Kidney tubule cell (primary cell): ENCODE data around the gene XRCC5.
A peak's percentile ranks its signal among the peaks of the same experiment; 100 is the strongest.

Source experiments
- DNase-seq: peaks from one replicate; pipeline ENCODE4 v3.0.0-alpha.2; 2018; ENCODE audit warnings: low spot score

XRCC5 gene

GRCh38 chr2:216086207-216086893, 22.8 kb upstream of the XRCC5 start:
- peak; percentile 26 for DNase-seq

- no peak for DNase-seq
These were observed 18.8 kb upstream of the XRCC5 start for GRCh38 chr2:216090369-216090786.

GRCh38 chr2:216092646-216093045, 16.5 kb upstream of the XRCC5 start:
- DNase-seq: no peak

DNA sequence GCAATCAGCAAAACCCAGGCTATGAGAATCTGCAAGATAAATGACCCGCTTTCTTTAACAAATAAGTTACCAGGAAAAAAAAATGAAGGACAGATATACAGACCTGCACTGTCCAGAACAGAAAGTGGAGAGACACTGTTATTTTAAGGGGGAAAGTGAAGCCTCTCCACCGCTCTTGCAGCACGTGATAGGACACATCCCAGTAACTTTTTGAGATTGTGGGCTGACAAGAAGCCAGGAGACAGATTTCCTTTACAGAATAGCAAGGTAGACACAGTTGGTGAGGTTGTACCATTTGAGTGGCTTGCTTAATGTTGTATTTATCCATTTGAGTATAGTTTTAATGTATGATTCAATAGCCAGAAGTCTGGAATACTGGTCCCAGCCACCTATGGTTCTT, 14.4 kb upstream of the XRCC5 start:
- DNase-seq: no peak

DNA sequence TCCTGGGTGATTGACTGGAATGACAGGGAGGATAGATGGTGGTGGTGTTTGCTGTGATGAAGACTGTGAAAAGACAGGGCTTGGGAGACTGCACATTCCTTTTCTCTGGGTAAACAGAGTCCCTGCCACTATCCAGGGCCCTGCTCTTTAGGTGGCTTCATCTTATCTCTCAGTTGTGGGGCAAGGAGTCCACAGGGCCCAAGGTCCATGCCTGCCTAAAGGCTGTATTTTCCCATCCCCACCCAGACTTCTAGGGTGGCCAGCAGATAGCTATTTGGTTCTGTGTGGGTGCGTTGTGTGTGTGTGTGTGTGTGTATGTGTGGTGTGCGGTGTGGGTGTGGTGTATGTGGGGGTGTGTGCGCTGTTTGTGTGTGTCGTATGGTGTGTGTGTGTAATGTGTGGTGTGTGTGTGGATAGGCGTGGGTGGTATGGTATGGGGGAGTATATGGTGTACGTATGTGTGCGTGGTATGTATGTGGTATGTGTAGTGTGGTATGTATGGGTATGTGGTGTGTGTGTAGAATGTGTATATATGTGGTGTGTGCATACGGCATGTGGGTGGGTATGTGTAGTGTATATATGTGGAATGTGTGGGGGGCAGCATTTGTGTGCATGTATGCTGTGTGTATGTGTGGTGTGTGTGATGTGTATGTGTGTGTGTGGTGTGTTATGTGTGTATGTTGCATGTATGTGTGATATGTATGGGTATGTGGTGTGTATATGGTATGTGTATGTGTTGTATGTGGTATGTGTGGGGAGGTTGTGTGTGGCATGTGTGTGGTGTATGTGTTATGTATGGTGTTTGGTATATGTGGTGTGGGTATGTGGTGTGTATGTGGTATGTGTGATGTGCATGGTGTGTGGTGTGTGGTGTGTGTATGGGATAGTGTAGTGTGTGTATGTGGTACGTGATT, 10.5 kb upstream of the XRCC5 start:
- no peak for DNase-seq

DNA sequence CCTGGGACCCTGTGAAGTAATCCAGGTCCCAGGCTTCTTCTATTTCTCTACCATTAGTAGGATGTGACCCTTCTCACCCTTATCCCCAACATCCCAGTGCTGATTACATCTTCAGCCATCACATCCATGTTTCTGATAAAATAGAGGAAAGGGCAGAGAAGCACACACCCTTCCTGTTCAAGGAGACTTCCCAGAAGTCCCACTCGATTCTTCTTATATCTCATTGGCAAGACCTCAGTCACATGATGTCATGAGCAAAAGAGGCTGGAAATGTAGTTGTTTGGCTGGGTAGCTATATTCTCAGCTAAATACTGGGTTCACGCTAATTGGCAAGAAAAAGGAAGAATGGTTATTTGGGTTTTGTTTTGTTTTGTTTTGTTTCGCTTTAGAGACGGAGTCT, 8.0 kb upstream of the XRCC5 start:
- no peak for DNase-seq

- no peak for DNase-seq
These were observed 5.9 kb upstream of the XRCC5 start for GRCh38 chr2:216103213-216103612.

DNA sequence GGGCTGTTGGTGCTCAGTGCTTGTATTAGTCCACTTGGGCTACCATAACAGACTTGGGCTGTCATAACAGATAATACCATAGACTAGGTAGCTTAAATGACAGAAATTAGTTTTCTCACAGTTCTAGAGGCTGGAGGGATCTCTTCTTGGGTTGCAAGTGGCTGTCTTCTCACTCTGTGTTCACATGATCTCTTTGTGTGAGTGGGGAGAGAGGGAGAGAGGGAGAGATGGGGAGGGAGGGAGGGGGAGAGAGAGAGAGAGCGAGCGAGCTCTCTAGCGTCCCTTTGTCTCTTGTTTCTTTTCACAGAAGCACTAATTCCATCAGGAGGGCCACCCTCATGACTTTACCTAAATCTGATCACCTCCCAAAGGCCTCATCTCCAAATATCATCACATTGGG, 4.5 kb upstream of the XRCC5 start:
- no peak for DNase-seq

DNA sequence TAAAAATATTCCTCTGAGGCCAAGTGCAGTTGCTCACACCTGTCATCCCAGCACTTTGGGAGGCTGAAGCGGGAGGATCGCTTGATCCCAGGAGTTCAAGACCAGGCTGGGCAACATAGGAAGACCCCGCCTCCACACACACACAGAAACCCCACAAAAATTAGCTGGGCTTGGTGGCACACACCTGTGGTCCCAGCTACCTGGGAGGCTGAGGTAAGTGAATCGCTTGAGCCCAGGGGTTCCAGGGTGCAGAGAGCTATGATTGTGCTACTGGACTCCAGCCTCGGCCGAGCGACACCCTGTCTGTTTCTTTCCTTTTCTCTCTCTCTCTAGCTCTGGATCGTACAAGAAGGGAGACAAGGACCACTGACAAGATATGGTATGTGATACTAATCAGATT, 1.8 kb upstream of the XRCC5 start:
- DNase-seq: no peak

DNA sequence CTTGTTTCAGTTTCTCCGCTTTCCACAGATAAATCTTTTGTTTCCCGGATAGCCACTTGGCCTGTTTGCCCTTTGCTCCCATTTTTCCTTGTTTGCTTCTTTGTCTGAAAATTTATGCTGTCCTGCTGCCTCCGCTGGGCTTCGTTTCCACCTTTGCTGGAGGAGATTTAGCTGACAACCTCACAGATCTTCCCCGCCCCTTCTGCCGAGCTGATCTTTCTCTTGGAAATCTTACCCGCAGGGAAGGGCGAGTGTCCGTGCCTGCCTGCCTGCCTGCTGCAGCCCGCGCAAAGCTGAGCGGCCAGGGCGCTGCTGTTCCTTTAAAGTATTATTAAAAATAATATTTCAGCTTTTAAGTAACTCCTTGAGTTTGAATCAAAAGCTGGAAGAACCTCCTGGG, 1.4 kb upstream of the XRCC5 start:
- DNase-seq: peak; percentile 34

DNA sequence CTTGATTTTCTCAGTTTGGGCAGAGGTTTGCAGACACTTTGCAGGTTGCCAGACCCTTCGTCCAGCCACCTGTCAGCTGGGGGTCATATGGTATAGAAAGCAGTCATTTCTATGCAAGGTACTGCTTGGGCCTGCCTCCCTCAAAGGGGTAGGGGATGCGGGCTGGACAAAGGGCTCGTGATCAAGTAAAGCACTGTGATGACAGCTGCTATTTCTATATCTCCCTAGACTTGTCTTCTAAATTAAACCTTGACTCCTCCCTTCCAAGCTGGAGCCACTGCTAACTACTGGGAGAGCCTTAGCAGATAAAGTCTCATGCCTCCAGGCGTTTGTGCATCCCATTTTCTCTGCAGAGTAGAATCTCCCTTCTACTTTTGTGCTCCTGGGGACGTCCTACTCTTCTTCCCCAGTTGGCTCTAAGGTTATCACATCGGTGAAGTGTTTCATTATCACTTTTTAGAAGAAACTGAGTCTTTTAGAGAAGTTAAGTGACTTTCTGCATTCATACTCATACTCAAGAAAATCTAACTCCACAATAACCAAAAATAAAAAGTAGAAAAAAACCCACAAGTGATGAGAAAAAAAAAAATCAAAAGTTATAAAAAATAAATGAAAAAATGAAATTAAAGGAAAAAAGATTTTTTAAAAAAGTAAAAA, 710 bp upstream of the XRCC5 start:
- DNase-seq: peak; percentile 22

GRCh38 chr2:216109962-216110614, 940 bp downstream of the XRCC5 start:
- peak; percentile 47 for DNase-seq

GRCh38 chr2:216110620-216111019, 1.5 kb downstream of the XRCC5 start:
- no peak for DNase-seq

DNA sequence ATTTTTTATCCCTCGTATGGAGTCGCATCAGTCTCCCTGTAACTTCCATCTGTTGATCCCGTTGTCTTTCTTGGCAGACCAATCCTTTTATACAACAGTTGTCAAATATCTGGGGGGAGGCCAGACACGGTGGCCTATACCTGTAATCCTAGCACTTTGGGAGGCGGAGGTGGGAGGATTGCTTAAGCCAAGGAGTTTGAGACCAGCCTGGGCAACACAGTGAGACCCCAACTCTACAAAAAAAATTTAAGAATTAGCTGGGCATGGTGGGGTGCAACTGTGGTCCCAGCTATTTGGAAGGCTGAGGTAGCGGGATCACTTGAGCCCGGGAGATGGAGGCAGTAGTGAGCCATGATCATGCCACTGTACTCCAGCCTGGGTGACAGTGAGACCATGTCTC, 2.0 kb downstream of the XRCC5 start:
- DNase-seq: no peak

DNA sequence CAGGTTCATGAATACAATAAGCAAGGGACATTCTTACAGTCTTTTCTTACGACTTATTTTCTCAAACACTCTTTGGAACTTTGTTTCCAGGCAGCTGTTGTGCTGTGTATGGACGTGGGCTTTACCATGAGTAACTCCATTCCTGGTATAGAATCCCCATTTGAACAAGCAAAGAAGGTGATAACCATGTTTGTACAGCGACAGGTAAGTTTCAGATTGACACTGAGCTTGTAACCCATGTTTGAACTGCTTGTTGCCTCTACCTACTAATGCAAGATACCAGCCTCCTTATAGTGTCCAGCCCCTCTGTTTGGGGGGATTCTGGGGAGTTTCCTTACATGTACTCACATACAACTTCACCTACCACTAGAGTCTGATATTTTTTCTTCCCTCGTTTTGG, 3.8 kb downstream of the XRCC5 start:
- no peak for DNase-seq

DNA sequence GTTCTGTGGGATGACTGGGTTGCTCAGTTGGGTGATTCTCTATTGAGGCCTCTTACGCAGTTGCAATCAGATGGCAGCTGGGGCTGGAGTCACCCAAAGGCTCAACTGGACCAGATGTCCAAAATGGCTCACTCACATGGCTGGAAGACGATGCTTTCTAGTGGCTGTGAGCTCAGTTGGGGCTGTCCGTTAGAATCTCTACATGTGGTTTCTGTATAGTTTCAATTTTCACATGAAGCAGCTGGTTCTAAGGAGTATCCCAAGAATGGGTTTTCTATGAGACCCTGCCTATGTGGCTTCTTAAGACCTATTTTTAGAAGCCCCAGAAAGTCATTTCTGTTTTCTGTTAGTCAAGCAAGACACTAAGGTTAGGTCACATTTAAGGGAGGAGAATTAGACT, 4.4 kb downstream of the XRCC5 start:
- DNase-seq: no peak

DNA sequence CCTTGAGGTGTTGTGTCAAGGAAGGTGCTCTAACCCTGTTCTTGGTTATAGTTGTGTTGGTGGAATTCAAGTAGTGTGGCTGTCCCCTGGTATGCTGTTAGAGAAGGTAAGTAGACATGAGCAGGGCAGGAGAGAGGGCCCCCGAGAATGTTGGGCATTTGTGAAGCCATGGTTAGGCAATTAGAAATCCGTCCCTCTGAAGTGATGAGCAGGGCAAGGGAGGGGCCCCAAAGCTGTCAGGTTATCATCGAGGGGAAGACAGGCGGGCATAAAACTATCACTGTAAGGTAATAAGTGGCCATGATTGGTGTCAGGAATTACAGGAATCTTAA, 5.2 kb downstream of the XRCC5 start:
- no peak for DNase-seq

DNA sequence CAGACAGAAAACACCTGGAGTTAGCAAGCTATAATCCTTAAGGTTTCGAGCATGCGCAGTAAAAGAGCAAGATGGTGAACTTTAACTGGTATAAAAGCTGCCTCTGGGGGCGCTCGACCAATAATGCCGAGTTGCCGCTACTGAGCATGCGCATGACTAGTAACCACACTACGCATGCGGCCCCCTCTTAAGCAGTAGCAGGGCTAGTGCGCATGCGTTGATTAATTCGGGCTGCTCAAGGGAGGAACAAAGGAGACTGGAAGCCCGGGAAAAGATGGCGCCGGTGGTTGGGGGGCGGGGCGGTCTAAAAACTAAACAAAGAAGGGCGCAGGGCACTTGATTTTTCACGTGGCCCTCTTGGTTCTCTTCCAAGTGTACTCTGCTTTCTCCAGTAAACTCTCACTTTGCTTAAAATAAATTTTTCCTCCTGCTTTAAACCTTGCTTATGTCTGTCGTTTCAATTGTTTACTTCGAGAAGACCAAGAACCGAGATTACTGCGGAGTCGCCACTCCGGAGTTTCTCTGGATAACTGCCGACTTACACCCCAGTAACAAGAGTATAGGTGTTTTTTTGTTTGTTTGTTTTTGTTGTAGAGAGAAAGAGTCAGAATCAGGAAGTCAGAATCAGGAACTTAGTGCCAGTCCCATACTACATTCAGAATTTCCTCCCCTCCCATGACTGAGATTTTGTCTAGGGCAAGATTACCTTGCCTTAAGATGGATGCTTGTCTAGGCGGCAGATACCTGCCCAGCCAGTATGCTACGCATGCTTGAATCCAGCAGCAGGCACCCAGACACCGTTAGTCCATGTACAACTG, 5.8 kb downstream of the XRCC5 start:
- peak; percentile 99 for DNase-seq

- DNase-seq: no peak
These were observed 7.3 kb downstream of the XRCC5 start for GRCh38 chr2:216116418-216116817.

GRCh38 chr2:216117561-216118340, 8.6 kb downstream of the XRCC5 start:
- no peak for DNase-seq

GRCh38 chr2:216118474-216118873, 9.3 kb downstream of the XRCC5 start:
- DNase-seq: no peak
